CD4-positive, alpha-beta memory T cell (primary cell): Measurements from ENCODE around the gene PDE4B. TPM values are rescaled to one million over a fixed set of nuclear protein-coding genes. Genes with fewer than 3 reads are reported as not detected.

Experiments used
- CTCF ChIA-PET: fragments of 350-600 bp; sonication (Branson Sonifier 250); formaldehyde crosslinking; loops from one replicate; lab custom pipeline; 2021; ENCODE audit warnings: inconsistent platforms; ENCODE audit not compliant: partially characterized antibody; lab: Charles Lee
- POLR2A ChIA-PET: fragments of 350-600 bp; sonication (Branson Sonifier 250); formaldehyde crosslinking; loops from one replicate; lab custom pipeline; 2021; ENCODE audit not compliant: partially characterized antibody; lab: Charles Lee
- DNase-seq, 5 donors: peaks; one replicate each; pipeline versions ENCODE4 v3.0.0 to v3.0.0-alpha.2; 2020 to 2022; ENCODE audit warnings: mixed read lengths in 1 of 5
- H3K27ac ChIP-seq: one replicate; pipeline ENCODE4 v1.7.0; 2013; ENCODE audit warnings: low read depth, low read length
- H3K27me3 ChIP-seq: 2 replicates; pipeline ENCODE4 v1.7.0; 2013; ENCODE audit warnings: mild to moderate bottlenecking, low read length, moderate library complexity; ENCODE audit not compliant: insufficient read depth
- H3K36me3 ChIP-seq: 2 replicates; pipeline ENCODE4 v1.7.0; 2013; ENCODE audit warnings: mild to moderate bottlenecking, low read length, moderate library complexity; ENCODE audit not compliant: insufficient read depth
- H3K4me1 ChIP-seq: 2 replicates; pipeline ENCODE4 v1.7.0; 2013; ENCODE audit warnings: mild to moderate bottlenecking, low read length, moderate library complexity; ENCODE audit not compliant: insufficient read depth
- H3K4me3 ChIP-seq, 2 donors: one replicate each; pipeline ENCODE4 v1.7.0; 2013; ENCODE audit warnings: low read length in 2 of 2, mild to moderate bottlenecking in 1 of 2
- H3K9me3 ChIP-seq, 2 donors: one replicate each; pipeline ENCODE4 v1.7.0; 2013; ENCODE audit warnings: low read length in 2 of 2, control low read depth in 1 of 2; ENCODE audit not compliant: control insufficient read depth in 1 of 2
- H3K27ac Mint-ChIP-seq, 7 donors: one replicate each; pipeline ENCODE4 v1.8.0; 2020 to 2021; ENCODE audit warnings: mixed read lengths in 7 of 7, mild to moderate bottlenecking in 6 of 7, inconsistent platforms in 3 of 7, moderate library complexity in 3 of 7
- H3K27me3 Mint-ChIP-seq, 2 donors: one replicate each; pipeline ENCODE4 v1.8.0; 2020 to 2021; ENCODE audit warnings: mixed read lengths in 2 of 2
- H3K36me3 Mint-ChIP-seq, 2 donors: one replicate each; pipeline ENCODE4 v1.8.0; 2020 to 2021; ENCODE audit warnings: mixed read lengths in 2 of 2, inconsistent platforms in 1 of 2, mild to moderate bottlenecking in 1 of 2
- H3K4me1 Mint-ChIP-seq, 4 donors: one replicate each; pipeline ENCODE4 v1.8.0; 2020 to 2021; ENCODE audit warnings: mixed read lengths in 4 of 4, mild to moderate bottlenecking in 1 of 4
- H3K4me3 Mint-ChIP-seq, 8 donors: one replicate each; pipeline ENCODE4 v1.8.0; 2020 to 2021; ENCODE audit warnings: mixed read lengths in 8 of 8, mild to moderate bottlenecking in 7 of 8, moderate library complexity in 6 of 8, inconsistent platforms in 3 of 8
- H3K9me3 Mint-ChIP-seq, 8 donors: one replicate each; pipeline ENCODE4 v1.8.0; 2020 to 2021; ENCODE audit warnings: mixed read lengths in 8 of 8, mild to moderate bottlenecking in 5 of 8, inconsistent platforms in 3 of 8, moderate library complexity in 1 of 8
- intact Hi-C: fragments of 100-400 bp; cut with micrococcal nuclease; formaldehyde crosslinking; loops from one replicate; pipeline ENCODE4 v1.15.1; 2023
- polyA plus RNA-seq, 2 donors: library from polyadenylated mRNA; unstranded; fragments of 300-500 nt; fragmentation: Illumina TruSeq; gene quantifications; one replicate each; pipeline ENCODE4 v1.2.3, GENCODE V29; 2021
- total RNA-seq, 2 experiments: library from RNA; stranded (reverse); gene quantifications; one replicate each; pipeline ENCODE4 v1.2.3, GENCODE V29; 2021

PDE4B gene
- total and polyA plus RNA-seq, 4 experiments from 2014 or later: 33.8 to 116 (median 40.7) TPM

DNA sequence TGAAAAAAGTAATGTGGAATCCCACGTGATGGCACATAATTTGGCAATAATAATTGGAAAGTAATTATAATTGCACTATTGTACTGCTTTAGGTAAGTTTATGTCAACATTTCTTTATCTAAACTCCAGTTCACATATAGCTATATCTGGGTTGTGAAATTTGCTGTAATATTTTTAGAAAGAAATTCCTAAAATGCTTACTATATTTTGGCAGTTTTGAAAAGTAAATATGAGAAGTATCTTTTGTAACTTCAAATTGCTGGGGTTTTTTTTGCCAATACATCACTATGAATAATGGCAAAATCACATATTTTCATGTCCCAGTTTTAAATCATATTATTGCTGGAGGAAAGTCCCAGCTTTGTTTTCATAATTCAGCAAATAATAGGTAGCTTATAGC lies 197.5 kb downstream of the PDE4B start:
- Histone ChIP-seq H3K9me3 (no peaks in the 10 kb centered on the region), H3K4me3 (no peak overlapping the region), H3K36me3 (no peaks in the 10 kb centered on the region), H3K4me1 (no peaks in the 10 kb centered on the region), H3K27ac (no peak overlapping the region), H3K27me3 (no peaks in the 10 kb centered on the region)
- H3K4me1 Mint-ChIP-seq: peaks cover 0 to 2% (median 0%) of the 10 kb centered on the region in 4 donors
- DNase-seq: no peak
- intact Hi-C loops: no loop called here
- H3K36me3 Mint-ChIP-seq: no peaks in the 10 kb centered on the region
- peaks cover 8 to 12% of the 10 kb centered on the region in 2 donors for H3K27me3 Mint-ChIP-seq
- POLR2A ChIA-PET: no interaction called here
- no peak overlapping the region for H3K4me3 Mint-ChIP-seq
- peaks cover 0 to 1% (median 0%) of the 10 kb centered on the region in 8 donors for H3K9me3 Mint-ChIP-seq
- no peak overlapping the region for H3K27ac Mint-ChIP-seq
- CTCF ChIA-PET: interaction anchor here (3.9 kb wide), 1 partner anchor 253 kb away, joined by 15 read pairs; no protein-coding TSS in a partner anchor

DNA sequence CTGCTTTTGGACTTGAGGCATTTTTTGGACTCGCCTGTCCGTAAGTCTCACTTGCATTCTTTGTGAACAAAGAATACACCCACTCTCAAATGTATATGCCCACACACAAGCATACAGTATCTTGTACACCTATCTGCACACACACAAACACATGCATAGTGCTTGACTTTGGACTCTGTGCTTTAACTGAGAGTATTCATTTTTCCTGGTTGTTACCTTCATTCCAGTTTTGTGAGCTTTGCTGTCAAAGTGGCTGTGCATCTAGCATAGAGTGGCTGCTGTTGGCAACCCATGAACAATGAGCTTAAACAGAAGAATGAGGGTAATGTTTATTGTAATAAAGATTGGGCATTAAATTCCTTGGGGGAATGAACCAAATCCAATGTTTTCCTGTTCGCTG lies 199.0 kb downstream of the PDE4B start:
- peaks cover 0 to 1% (median 0%) of the 10 kb centered on the region in 8 donors for H3K9me3 Mint-ChIP-seq
- H3K4me3 Mint-ChIP-seq: no peak overlapping the region
- DNase-seq: no peak
- Histone ChIP-seq H3K4me3 (no peak overlapping the region), H3K27me3 (no peaks in the 10 kb centered on the region), H3K27ac (no peak overlapping the region), H3K36me3 (no peaks in the 10 kb centered on the region), H3K4me1 (no peaks in the 10 kb centered on the region), H3K9me3 (no peaks in the 10 kb centered on the region)
- H3K36me3 Mint-ChIP-seq: no peaks in the 10 kb centered on the region
- CTCF ChIA-PET: interaction anchor here (1.2 to 3.9 kb wide), 2 partner anchors 251 to 454 kb away, joined by 3 to 15 read pairs; no protein-coding TSS in a partner anchor
- POLR2A ChIA-PET: no interaction called here
- peaks cover 8 to 9% of the 10 kb centered on the region in 2 donors for H3K27me3 Mint-ChIP-seq
- peaks cover 0 to 2% (median 0%) of the 10 kb centered on the region in 4 donors for H3K4me1 Mint-ChIP-seq
- intact Hi-C loops: no loop called here
- H3K27ac Mint-ChIP-seq: no peak overlapping the region

DNA sequence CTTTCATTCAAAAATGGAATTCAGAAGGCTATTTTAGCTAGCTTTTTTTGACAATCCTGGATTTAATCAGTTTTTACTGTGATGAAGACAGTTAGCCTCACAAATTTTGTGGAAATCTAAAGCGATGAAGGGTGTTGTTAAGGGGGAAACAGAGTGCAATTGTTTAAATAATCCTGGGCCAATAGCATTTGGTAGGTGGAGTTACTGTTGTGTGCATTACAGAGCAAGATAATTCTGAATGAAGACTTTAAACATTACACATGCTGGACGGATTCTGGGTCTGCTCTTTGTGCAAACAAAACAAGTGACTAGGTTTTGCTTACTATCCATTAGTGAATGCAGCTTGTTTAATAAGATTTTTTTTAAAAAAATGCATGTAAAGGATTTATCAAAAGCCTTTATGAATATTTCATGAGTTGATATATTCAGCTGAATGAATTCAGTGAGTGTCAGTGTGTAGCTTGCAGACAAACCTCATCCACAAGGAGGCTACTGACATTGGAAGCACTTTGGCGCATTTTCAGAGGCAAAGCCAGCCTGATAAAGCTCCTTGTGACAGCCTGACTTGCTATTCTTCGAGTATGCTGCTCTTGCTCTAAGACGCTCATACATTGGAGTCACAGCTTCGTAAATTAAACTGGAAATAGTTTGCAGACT lies 199.6 kb downstream of the PDE4B start:
- no peak overlapping the region for H3K4me3 Mint-ChIP-seq
- no peaks in the 10 kb centered on the region for H3K9me3 ChIP-seq
- no peaks in the 10 kb centered on the region for H3K4me1 ChIP-seq
- ChIA-PET CTCF (interaction anchor here (0.8 to 3.9 kb wide), 3 partner anchors 27 to 454 kb away, joined by 3 to 15 read pairs (median 3); no protein-coding TSS in a partner anchor), POLR2A (no interaction called here)
- H3K4me1 Mint-ChIP-seq: peaks cover 0 to 2% (median 0%) of the 10 kb centered on the region in 4 donors
- H3K27me3 ChIP-seq: no peaks in the 10 kb centered on the region
- no peak overlapping the region for H3K27ac Mint-ChIP-seq
- no peaks in the 10 kb centered on the region for H3K36me3 Mint-ChIP-seq
- H3K27me3 Mint-ChIP-seq: peaks cover 5 to 8% of the 10 kb centered on the region in 2 donors
- no peaks in the 10 kb centered on the region for H3K9me3 Mint-ChIP-seq
- intact Hi-C loops: no loop called here
- DNase-seq: no peak
- H3K4me3 ChIP-seq: no peak overlapping the region
- H3K36me3 ChIP-seq: no peaks in the 10 kb centered on the region
- H3K27ac ChIP-seq: no peak overlapping the region

DNA sequence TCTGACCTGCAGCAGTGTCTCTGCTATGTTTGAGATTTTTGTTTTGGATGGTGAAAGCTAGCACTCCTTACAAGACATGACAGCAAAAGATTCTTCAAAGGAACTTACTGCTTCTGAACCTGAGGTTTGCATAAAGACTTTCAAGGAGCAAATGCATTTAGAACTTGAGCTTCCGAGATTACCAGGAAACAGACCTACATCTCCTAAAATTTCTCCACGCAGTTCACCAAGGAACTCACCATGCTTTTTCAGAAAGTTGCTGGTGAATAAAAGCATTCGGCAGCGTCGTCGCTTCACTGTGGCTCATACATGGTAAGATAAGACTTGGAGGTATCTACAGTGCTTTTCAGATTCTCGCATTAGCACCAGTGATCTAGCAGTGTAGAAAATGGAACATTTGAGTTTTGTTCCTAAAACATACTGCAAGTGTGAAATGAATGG lies 200.2 kb downstream of the PDE4B start:
- H3K27me3 ChIP-seq: no peaks in the 10 kb centered on the region

DNA sequence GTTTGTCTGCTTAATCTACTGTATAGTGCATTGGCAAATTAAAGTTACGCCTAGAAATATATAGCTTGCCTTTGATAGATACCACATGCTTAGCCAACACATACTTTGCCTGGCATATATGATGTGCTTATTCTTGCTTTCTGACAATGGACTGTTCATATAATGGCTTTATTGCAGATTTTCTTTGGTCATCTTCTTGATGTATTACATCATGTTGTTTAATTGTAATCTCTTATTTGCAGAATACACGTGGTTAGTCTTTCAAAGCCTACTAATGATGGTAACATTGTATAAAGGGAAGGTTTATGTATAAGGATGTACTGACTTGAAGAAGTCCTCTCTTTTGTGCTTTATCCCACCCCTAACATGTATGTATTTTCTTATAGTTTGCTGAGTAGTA lies 201.5 kb downstream of the PDE4B start:
- Histone ChIP-seq H3K27ac (no peak overlapping the region), H3K4me3 (no peak overlapping the region), H3K27me3 (no peaks in the 10 kb centered on the region), H3K4me1 (no peaks in the 10 kb centered on the region), H3K9me3 (no peaks in the 10 kb centered on the region), H3K36me3 (no peaks in the 10 kb centered on the region)
- no peak for DNase-seq
- H3K27me3 Mint-ChIP-seq: peaks cover 12 to 14% of the 10 kb centered on the region in 2 donors
- ChIA-PET CTCF (interaction anchor here (1.0 kb wide), 1 partner anchor 31 kb away, joined by 3 read pairs; no protein-coding TSS in a partner anchor), POLR2A (no interaction called here)
- H3K27ac Mint-ChIP-seq: no peak overlapping the region
- H3K4me1 Mint-ChIP-seq: peaks cover 0 to 2% (median 0%) of the 10 kb centered on the region in 4 donors
- H3K9me3 Mint-ChIP-seq: no peaks in the 10 kb centered on the region
- no peaks in the 10 kb centered on the region for H3K36me3 Mint-ChIP-seq
- no peak overlapping the region for H3K4me3 Mint-ChIP-seq
- intact Hi-C loops: no loop called here

More for the DNA sequence above, 200.2 kb downstream of the PDE4B start:
- DNase-seq: no peak
- no peak overlapping the region for H3K4me3 Mint-ChIP-seq
- intact Hi-C loops: no loop called here
- no peak overlapping the region for H3K27ac Mint-ChIP-seq
- ChIA-PET POLR2A (no interaction called here), CTCF (interaction anchor here (0.8 to 3.9 kb wide), 2 partner anchors 26 to 250 kb away, joined by 3 to 15 read pairs; no protein-coding TSS in a partner anchor)
- H3K36me3 Mint-ChIP-seq: no peaks in the 10 kb centered on the region
- H3K4me1 ChIP-seq: no peaks in the 10 kb centered on the region
- no peaks in the 10 kb centered on the region for H3K9me3 ChIP-seq
- no peak overlapping the region for H3K4me3 ChIP-seq
- H3K4me1 Mint-ChIP-seq: peaks cover 0 to 2% (median 0%) of the 10 kb centered on the region in 4 donors
- H3K27ac ChIP-seq: no peak overlapping the region
- no peaks in the 10 kb centered on the region for H3K36me3 ChIP-seq
- no peaks in the 10 kb centered on the region for H3K9me3 Mint-ChIP-seq
- peaks cover 9 to 12% of the 10 kb centered on the region in 2 donors for H3K27me3 Mint-ChIP-seq

DNA sequence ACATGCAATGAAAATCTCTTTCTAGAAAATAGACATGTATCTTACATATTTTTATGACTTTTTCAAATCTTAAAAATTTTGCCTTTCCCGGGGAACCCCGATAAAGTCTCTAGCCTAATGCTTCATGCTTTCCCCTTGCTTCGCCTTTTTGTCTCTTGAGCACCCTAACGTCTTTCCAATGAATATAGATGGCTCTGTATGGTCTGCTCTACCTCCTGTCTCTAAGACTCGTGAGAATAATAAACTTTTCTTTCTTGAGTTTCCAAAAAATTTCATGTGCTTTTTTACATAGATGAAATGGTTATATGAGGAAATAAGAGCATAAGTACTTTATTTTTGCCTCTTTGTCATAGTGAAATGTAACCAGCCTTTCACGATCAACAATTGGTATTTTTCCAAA lies 202.6 kb downstream of the PDE4B start:
- intact Hi-C loops: no loop called here
- Histone ChIP-seq H3K27ac (no peak overlapping the region), H3K36me3 (no peaks in the 10 kb centered on the region), H3K4me1 (no peaks in the 10 kb centered on the region), H3K9me3 (no peaks in the 10 kb centered on the region), H3K4me3 (no peak overlapping the region), H3K27me3 (no peaks in the 10 kb centered on the region)
- ChIA-PET POLR2A (no interaction called here), CTCF (no interaction called here)
- Mint-ChIP-seq H3K4me3 (no peak overlapping the region), H3K27me3 (peaks cover 12 to 14% of the 10 kb centered on the region in 2 donors), H3K9me3 (no peaks in the 10 kb centered on the region), H3K27ac (no peak overlapping the region), H3K36me3 (no peaks in the 10 kb centered on the region), H3K4me1 (peaks cover 0 to 2% (median 0%) of the 10 kb centered on the region in 4 donors)
- DNase-seq: no peak

DNA sequence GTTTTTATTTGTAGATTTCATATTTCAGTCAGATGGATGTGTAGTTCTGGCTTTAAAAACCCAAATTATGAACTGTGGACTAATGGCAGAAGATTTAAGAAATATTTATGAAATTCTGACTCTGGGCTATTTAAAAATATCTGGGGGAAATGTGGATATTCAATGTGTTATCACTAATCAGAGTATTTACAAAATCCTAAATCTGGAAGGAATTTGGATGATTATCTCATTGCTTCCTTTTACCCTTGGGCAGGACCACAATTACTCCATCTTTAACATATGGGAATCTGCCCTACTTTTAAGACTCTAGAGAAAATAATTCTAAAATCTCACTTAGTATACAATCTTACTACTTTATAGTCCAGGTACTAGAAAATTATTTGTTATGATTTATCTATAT lies 203.2 kb downstream of the PDE4B start:
- H3K4me1 Mint-ChIP-seq: peaks cover 0 to 2% (median 0%) of the 10 kb centered on the region in 4 donors
- Histone ChIP-seq H3K9me3 (no peaks in the 10 kb centered on the region), H3K27ac (no peak overlapping the region), H3K4me1 (no peaks in the 10 kb centered on the region), H3K4me3 (no peak overlapping the region), H3K27me3 (no peaks in the 10 kb centered on the region), H3K36me3 (no peaks in the 10 kb centered on the region)
- POLR2A ChIA-PET: no interaction called here
- CTCF ChIA-PET: no interaction called here
- intact Hi-C loops: no loop called here
- H3K27me3 Mint-ChIP-seq: peaks cover 12 to 14% of the 10 kb centered on the region in 2 donors
- H3K9me3 Mint-ChIP-seq: no peaks in the 10 kb centered on the region
- H3K36me3 Mint-ChIP-seq: no peaks in the 10 kb centered on the region
- H3K4me3 Mint-ChIP-seq: no peak overlapping the region
- H3K27ac Mint-ChIP-seq: no peak overlapping the region
- DNase-seq: no peak
